HEK293 (cell line): Measurements from ENCODE around the gene RNF217.

Experiments
- GLIS2 ChIP-seq: fragments of 450-650 bp; formaldehyde crosslinking; IDR thresholded peaks from 2 replicates; pipeline ENCODE4 v1.5.1; 2016; ENCODE audit warnings: missing biosample characterization, missing genetic modification characterization
- KLF9 ChIP-seq: fragments of 450-650 bp; formaldehyde crosslinking; IDR thresholded peaks from 2 replicates; pipeline ENCODE4 v1.5.1; 2016; ENCODE audit warnings: missing biosample characterization, missing genetic modification characterization, low read depth
- SETDB1 ChIP-seq: IDR thresholded peaks from one replicate; pipeline ENCODE4 v1.6.1; 2017; ENCODE audit warnings: mild to moderate bottlenecking, low read length, moderate library complexity, mixed read lengths; ENCODE audit not compliant: insufficient read length
- ZSCAN30 ChIP-seq: fragments of 450-650 bp; IDR thresholded peaks from 2 replicates; pipeline ENCODE4 v1.5.1; 2018; ENCODE audit warnings: missing biosample characterization, mild to moderate bottlenecking, missing genetic modification characterization, moderate library complexity
- TF ChIP-seq, protein P1 (sequence below): fragments of 450-650 bp; formaldehyde crosslinking; IDR thresholded peaks from 2 replicates; pipeline ENCODE4 v1.5.1; 2016; ENCODE audit warnings: missing biosample characterization, missing genetic modification characterization
- TF ChIP-seq, protein P2 (sequence below): sonication (generic); formaldehyde crosslinking; IDR thresholded peaks from 2 replicates; pipeline ENCODE4 v1.8.1; 2022; ENCODE audit warnings: mild to moderate bottlenecking, moderate library complexity, missing genetic modification reagents

DNA sequence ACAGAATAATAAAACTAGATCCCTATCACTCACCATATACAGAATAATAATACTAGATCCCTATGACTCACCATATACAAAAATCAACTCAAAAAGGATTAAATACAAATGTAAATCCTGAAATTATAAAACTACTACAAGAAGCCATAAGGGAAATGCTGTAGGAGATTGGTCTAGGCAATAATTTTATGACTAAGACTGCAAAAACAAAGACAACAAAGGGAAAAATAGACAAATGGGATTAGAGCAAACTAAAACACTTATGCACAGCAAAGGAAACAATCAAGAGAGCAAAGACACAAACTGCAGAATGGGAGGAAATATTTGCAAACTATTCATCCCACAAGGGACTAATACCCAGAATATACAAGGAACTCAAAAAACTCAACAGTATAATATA is 4.1 kb upstream of the RNF217 start:
- TF ChIP-seq, protein P1, sequence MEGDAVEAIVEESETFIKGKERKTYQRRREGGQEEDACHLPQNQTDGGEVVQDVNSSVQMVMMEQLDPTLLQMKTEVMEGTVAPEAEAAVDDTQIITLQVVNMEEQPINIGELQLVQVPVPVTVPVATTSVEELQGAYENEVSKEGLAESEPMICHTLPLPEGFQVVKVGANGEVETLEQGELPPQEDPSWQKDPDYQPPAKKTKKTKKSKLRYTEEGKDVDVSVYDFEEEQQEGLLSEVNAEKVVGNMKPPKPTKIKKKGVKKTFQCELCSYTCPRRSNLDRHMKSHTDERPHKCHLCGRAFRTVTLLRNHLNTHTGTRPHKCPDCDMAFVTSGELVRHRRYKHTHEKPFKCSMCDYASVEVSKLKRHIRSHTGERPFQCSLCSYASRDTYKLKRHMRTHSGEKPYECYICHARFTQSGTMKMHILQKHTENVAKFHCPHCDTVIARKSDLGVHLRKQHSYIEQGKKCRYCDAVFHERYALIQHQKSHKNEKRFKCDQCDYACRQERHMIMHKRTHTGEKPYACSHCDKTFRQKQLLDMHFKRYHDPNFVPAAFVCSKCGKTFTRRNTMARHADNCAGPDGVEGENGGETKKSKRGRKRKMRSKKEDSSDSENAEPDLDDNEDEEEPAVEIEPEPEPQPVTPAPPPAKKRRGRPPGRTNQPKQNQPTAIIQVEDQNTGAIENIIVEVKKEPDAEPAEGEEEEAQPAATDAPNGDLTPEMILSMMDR: no peak
- TF ChIP-seq SETDB1 (no peak), GLIS2 (tag by site-specific recombination) (no peak), ZSCAN30 (tag by site-specific recombination) (no peak), KLF9 (no peak)
- TF ChIP-seq, protein P2, sequence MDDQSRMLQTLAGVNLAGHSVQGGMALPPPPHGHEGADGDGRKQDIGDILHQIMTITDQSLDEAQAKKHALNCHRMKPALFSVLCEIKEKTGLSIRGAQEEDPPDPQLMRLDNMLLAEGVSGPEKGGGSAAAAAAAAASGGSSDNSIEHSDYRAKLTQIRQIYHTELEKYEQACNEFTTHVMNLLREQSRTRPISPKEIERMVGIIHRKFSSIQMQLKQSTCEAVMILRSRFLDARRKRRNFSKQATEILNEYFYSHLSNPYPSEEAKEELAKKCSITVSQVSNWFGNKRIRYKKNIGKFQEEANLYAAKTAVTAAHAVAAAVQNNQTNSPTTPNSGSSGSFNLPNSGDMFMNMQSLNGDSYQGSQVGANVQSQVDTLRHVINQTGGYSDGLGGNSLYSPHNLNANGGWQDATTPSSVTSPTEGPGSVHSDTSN (CRISPR knock-in tag): no peak
